ENCODE measurements around the gene GALNT12.

DNA sequence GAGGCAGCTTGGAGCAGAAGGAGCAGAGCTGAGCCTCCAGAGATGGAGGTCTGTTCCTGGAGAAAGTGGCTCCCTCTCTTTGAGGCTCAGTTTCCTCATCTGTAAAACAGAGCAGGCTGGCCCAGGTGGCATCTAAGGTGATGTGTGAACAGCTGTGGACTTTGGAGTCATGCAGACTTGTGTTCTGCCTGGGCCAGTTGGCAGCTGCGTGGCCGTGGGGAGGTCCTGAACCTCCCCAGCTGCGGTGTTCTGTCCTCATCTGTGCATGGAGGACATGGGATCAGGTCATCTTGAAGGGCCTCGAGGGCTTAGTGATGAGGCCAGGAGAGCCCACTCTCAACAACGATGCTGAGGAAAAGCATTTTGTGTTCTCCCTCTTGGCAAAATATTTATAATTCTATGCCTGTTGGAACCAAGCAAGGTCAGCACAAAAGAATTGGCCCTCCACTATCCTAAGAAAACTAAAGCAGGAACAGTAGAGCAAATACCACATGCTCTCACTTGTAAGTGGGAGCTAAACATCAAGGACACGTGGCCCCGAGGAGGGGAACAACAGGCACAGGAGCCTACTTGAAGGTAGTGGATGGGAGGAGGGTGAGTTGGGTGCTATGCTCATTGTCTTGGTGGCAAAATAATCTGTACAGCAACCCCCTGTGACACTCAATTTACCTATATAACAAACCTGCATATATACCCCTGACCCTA, 73.0 kb downstream of the GALNT12 start:
- TF ChIP-seq, protein P1, sequence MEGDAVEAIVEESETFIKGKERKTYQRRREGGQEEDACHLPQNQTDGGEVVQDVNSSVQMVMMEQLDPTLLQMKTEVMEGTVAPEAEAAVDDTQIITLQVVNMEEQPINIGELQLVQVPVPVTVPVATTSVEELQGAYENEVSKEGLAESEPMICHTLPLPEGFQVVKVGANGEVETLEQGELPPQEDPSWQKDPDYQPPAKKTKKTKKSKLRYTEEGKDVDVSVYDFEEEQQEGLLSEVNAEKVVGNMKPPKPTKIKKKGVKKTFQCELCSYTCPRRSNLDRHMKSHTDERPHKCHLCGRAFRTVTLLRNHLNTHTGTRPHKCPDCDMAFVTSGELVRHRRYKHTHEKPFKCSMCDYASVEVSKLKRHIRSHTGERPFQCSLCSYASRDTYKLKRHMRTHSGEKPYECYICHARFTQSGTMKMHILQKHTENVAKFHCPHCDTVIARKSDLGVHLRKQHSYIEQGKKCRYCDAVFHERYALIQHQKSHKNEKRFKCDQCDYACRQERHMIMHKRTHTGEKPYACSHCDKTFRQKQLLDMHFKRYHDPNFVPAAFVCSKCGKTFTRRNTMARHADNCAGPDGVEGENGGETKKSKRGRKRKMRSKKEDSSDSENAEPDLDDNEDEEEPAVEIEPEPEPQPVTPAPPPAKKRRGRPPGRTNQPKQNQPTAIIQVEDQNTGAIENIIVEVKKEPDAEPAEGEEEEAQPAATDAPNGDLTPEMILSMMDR (IDR thresholded peaks at IDR 0.05; ENCODE audit: insufficient read depth, low read depth, low read length): no peak
- TF ChIP-seq EZH2 (IDR thresholded peaks at IDR 0.05; ENCODE audit: insufficient read depth, low read length): no peak
